OCI-LY1 (cell line): ENCODE data around the gene LRRFIP1.

Experiments
- H2AFZ ChIP-seq: fragments of 200-600 bp; sonication (generic), shearing (Covaris generic); 2 replicates; pipeline ENCODE4 v1.6.0; 2014; ENCODE audit warnings: antibody characterized with exemption, mild to moderate bottlenecking, low read length
- H3F3A ChIP-seq: fragments of 200-600 bp; sonication (generic), shearing (Covaris generic); 2 replicates; pipeline ENCODE4 v1.6.0; 2014; ENCODE audit warnings: mild to moderate bottlenecking, antibody characterized with exemption, low read length, moderate library complexity; ENCODE audit not compliant: insufficient read depth
- H3K27ac ChIP-seq: fragments of 200-600 bp; sonication (generic); 2 replicates; pipeline ENCODE4 v1.5.1; 2014; ENCODE audit warnings: low read length, mixed run types, mild to moderate bottlenecking, low read depth; ENCODE audit not compliant: poor library complexity, severe bottlenecking
- H3K27me3 ChIP-seq: fragments of 200-600 bp; sonication (generic); 2 replicates; pipeline ENCODE4 v1.6.0; 2014; ENCODE audit warnings: antibody characterized with exemption, mild to moderate bottlenecking, low read length, moderate library complexity; ENCODE audit not compliant: insufficient read depth
- H3K36me3 ChIP-seq: fragments of 200-600 bp; sonication (generic); 2 replicates; pipeline ENCODE4 v1.6.1; 2014; ENCODE audit warnings: mild to moderate bottlenecking, antibody characterized with exemption, low read length, moderate library complexity, mixed read lengths; ENCODE audit not compliant: insufficient read depth
- H3K4me1 ChIP-seq: fragments of 200-600 bp; sonication (generic); 2 replicates; pipeline ENCODE4 v1.5.1; 2014; ENCODE audit warnings: mild to moderate bottlenecking, low read length, moderate library complexity; ENCODE audit not compliant: insufficient read depth, severe bottlenecking
- H3K4me2 ChIP-seq: fragments of 200-600 bp; sonication (generic), shearing (Covaris generic); 2 replicates; pipeline ENCODE4 v1.6.1; 2014; ENCODE audit warnings: low read length
- H3K4me3 ChIP-seq: fragments of 200-600 bp; sonication (generic); 2 replicates; pipeline ENCODE4 v1.5.1; 2014; ENCODE audit warnings: low read length, low read depth, mild to moderate bottlenecking, mixed read lengths; ENCODE audit not compliant: poor library complexity, severe bottlenecking
- H3K79me2 ChIP-seq: fragments of 200-600 bp; shearing (Covaris generic); 2 replicates; pipeline ENCODE4 v1.6.1; 2016; ENCODE audit warnings: mixed run types, low read length, mixed read lengths; ENCODE audit not compliant: insufficient read depth
- H3K9ac ChIP-seq: fragments of 200-600 bp; sonication (generic), shearing (Covaris generic); 2 replicates; pipeline ENCODE4 v1.6.1; 2014; ENCODE audit warnings: mild to moderate bottlenecking, low read length, mixed read lengths
- H3K9me2 ChIP-seq: fragments of 200-600 bp; sonication (generic), shearing (Covaris generic); 2 replicates; pipeline ENCODE4 v1.6.1; 2014; ENCODE audit warnings: low read depth, mild to moderate bottlenecking, low read length, mixed read lengths
- H3K9me3 ChIP-seq: fragments of 200-600 bp; shearing (Covaris generic); 2 replicates; pipeline ENCODE4 v1.6.1; 2014; ENCODE audit warnings: low read length, mixed read lengths
- H4K20me1 ChIP-seq: fragments of 200-600 bp; sonication (generic), shearing (Covaris generic); 2 replicates; pipeline ENCODE4 v1.6.0; 2016; ENCODE audit warnings: mild to moderate bottlenecking, low read length; ENCODE audit not compliant: insufficient read depth
- EZH2 ChIP-seq: fragments of 200-600 bp; sonication (generic), shearing (Covaris generic); IDR thresholded peaks from 2 replicates; pipeline ENCODE4 v1.8.0; 2017; ENCODE audit warnings: borderline replicate concordance, mixed run types, mild to moderate bottlenecking, antibody characterized with exemption, low read length, moderate library complexity, mixed read lengths
- TF ChIP-seq, protein P1 (sequence below): fragments of 200-600 bp; sonication (generic), shearing (Covaris generic); IDR thresholded peaks from 2 replicates; pipeline ENCODE4 v1.5.1; 2017; ENCODE audit warnings: mild to moderate bottlenecking, antibody characterized with exemption, low read length, moderate library complexity, mixed read lengths

Gene LRRFIP1

DNA sequence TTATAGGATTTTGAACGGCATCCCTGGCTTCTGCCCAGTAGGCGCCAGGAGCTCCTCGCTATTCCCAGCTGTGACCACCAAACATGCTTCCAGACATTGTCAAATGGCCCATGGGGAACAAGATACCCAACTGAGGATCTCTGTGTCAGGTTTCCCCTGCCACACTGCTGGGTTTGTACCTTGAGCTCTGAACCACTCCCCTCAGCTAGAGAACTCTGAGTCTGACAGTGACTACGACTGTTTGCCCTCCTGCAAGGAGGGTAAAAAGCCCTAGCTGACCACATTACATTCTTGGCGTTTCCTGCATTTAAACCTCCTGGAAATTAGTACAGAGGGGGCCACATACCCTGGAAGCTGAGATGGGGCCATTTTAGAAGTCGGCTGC lies 12.4 kb downstream of the LRRFIP1 start:
- H2AFZ ChIP-seq: no peak overlapping the region
- H3K4me3 ChIP-seq: no peak overlapping the region
- H3K27ac ChIP-seq: no peak overlapping the region
- H3K9me3 ChIP-seq: no peaks in the 10 kb centered on the region
- H3F3A ChIP-seq: no peaks in the 10 kb centered on the region
- peaks cover 10% of the 10 kb centered on the region; the same call in 1 of the 2 replicates for H3K27me3 ChIP-seq
- no peaks in the 10 kb centered on the region for H3K79me2 ChIP-seq
- H3K4me1 ChIP-seq: peaks cover 8% of the 10 kb centered on the region
- H3K36me3 ChIP-seq: no peaks in the 10 kb centered on the region
- no peak overlapping the region for H3K9ac ChIP-seq
- TF ChIP-seq, protein P1, sequence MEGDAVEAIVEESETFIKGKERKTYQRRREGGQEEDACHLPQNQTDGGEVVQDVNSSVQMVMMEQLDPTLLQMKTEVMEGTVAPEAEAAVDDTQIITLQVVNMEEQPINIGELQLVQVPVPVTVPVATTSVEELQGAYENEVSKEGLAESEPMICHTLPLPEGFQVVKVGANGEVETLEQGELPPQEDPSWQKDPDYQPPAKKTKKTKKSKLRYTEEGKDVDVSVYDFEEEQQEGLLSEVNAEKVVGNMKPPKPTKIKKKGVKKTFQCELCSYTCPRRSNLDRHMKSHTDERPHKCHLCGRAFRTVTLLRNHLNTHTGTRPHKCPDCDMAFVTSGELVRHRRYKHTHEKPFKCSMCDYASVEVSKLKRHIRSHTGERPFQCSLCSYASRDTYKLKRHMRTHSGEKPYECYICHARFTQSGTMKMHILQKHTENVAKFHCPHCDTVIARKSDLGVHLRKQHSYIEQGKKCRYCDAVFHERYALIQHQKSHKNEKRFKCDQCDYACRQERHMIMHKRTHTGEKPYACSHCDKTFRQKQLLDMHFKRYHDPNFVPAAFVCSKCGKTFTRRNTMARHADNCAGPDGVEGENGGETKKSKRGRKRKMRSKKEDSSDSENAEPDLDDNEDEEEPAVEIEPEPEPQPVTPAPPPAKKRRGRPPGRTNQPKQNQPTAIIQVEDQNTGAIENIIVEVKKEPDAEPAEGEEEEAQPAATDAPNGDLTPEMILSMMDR: peak; percentile 22; the same call in 1 of the 2 replicates
- TF ChIP-seq EZH2: no peak
- no peaks in the 10 kb centered on the region for H3K9me2 ChIP-seq
- H3K4me2 ChIP-seq: no peak overlapping the region
- no peaks in the 10 kb centered on the region for H4K20me1 ChIP-seq

GRCh38 chr2:237640493-237640998 lies 13.2 kb downstream of the LRRFIP1 start:
- no peak for TF ChIP-seq EZH2
- TF ChIP-seq, protein P1: no peak
- no peaks in the 10 kb centered on the region for H4K20me1 ChIP-seq

DNA sequence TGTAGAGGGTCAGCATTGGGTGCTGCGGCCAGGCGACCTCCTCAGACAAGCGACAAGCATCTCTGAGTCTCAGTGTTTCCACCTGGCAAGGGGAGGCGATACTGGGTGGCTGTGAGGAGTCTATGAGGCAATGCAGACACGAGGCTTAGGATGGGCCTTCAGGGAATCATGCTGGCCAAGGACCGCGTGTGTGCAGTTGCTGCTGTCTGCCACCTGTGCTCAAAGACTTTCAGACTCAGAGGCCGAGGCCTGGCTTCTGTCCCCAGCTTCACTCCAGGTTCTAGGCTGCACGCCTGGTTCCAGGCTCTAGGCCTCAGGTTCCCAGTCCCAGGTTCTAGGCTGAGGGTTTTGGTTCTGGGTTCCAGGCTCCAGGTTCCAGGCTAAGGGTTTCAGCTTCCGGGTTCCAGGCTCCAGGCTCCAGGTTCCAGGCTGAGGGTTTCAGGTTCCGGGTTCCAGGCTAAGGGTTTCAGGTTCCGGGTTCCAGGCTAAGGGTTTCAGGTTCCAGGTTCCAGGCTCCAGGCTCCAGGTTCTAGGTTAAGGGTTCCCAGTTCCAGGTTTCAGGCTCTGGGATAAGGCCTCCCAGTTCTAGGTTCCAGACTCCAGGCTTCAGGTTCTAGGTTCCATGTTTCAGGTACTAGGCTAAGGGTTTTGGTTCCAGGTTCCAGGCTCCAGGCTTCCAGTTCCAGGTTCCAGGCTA lies 14.8 kb downstream of the LRRFIP1 start:
- Histone ChIP-seq H4K20me1 (no peaks in the 10 kb centered on the region), H3K36me3 (no peaks in the 10 kb centered on the region), H3K4me2 (no peak overlapping the region), H3K27ac (no peak overlapping the region), H3K79me2 (no peaks in the 10 kb centered on the region), H3F3A (no peaks in the 10 kb centered on the region), H3K4me3 (no peak overlapping the region), H3K9me3 (no peaks in the 10 kb centered on the region), H3K4me1 (peaks cover 8% of the 10 kb centered on the region), H3K9ac (no peak overlapping the region), H3K9me2 (no peaks in the 10 kb centered on the region), H2AFZ (no peak overlapping the region), H3K27me3 (peaks cover 10% of the 10 kb centered on the region; the same call in 1 of the 2 replicates)
- TF ChIP-seq, protein P1: no peak
- no peak for TF ChIP-seq EZH2

More at GRCh38 chr2:237640493-237640998, 13.2 kb downstream of the LRRFIP1 start:
- Histone ChIP-seq H3K9me2 (no peaks in the 10 kb centered on the region), H3F3A (no peaks in the 10 kb centered on the region), H3K9ac (no peak overlapping the region), H2AFZ (no peak overlapping the region), H3K27ac (no peak overlapping the region), H3K36me3 (no peaks in the 10 kb centered on the region), H3K4me3 (no peak overlapping the region), H3K27me3 (peaks cover 10% of the 10 kb centered on the region; the same call in 1 of the 2 replicates), H3K4me1 (peaks cover 8% of the 10 kb centered on the region), H3K9me3 (no peaks in the 10 kb centered on the region), H3K79me2 (no peaks in the 10 kb centered on the region), H3K4me2 (no peak overlapping the region)
